Duodenal mucosa (tissue), 2 donors: ENCODE measurements around the gene ATL2.
"Not testable (repeated sequence)": the region's sequence is repeated elsewhere in the genome, so short reads cannot be mapped to it uniquely, and the experiment has no call there.

Experiments used
- H3K27ac ChIP-seq: one replicate; pipeline ENCODE4 v1.7.0; 2013; ENCODE audit warnings: low read depth, low read length
- H3K27me3 ChIP-seq, 2 donors: one replicate each; pipeline ENCODE4 v1.7.0; 2013; ENCODE audit warnings: low read length in 2 of 2, control low read depth in 1 of 2; ENCODE audit not compliant: insufficient read depth in 2 of 2, control insufficient read depth in 1 of 2
- H3K36me3 ChIP-seq, 2 donors: one replicate each; pipeline ENCODE4 v1.7.0; 2013; ENCODE audit warnings: low read length in 2 of 2, control low read depth in 1 of 2; ENCODE audit not compliant: insufficient read depth in 2 of 2, control insufficient read depth in 1 of 2
- H3K4me1 ChIP-seq, 2 donors: one replicate each; pipeline ENCODE4 v1.7.0; 2013; ENCODE audit warnings: low read length in 2 of 2, control low read depth in 1 of 2; ENCODE audit not compliant: insufficient read depth in 2 of 2, control insufficient read depth in 1 of 2
- H3K4me3 ChIP-seq, 2 donors: one replicate each; pipeline ENCODE4 v1.7.0; 2013; ENCODE audit warnings: low read length in 2 of 2, low read depth in 1 of 2
- H3K9ac ChIP-seq, 2 donors: one replicate each; pipeline ENCODE4 v1.7.0; 2013; ENCODE audit warnings: low read length in 2 of 2, low read depth in 1 of 2
- H3K9me3 ChIP-seq, 2 donors: one replicate each; pipeline ENCODE4 v1.7.0; 2013; ENCODE audit warnings: low read length in 2 of 2, control low read depth in 1 of 2; ENCODE audit not compliant: control insufficient read depth in 1 of 2

The ATL2 gene

GRCh38 chr2:38343212-38343611 is 33.9 kb downstream of the ATL2 start:
- Histone ChIP-seq H3K4me1 (no peaks in the 10 kb centered on the region), H3K36me3 (peaks cover 11 to 33% of the 10 kb centered on the region in 2 donors), H3K27ac (no peak overlapping the region)

GRCh38 chr2:38336621-38337020 is 40.5 kb downstream of the ATL2 start:
- Histone ChIP-seq H3K36me3 (peaks cover 7 to 23% of the 10 kb centered on the region in 2 donors), H3K4me1 (no peaks in the 10 kb centered on the region), H3K9ac (no peak overlapping the region), H3K9me3 (no peaks in the 10 kb centered on the region), H3K4me3 (no peak overlapping the region), H3K27ac (no peak overlapping the region), H3K27me3 (no peaks in the 10 kb centered on the region)

More at GRCh38 chr2:38343212-38343611, 33.9 kb downstream of the ATL2 start:
- Histone ChIP-seq H3K9me3 (no peaks in the 10 kb centered on the region), H3K9ac (no peak overlapping the region), H3K4me3 (no peak overlapping the region), H3K27me3 (no peaks in the 10 kb centered on the region)

GRCh38 chr2:38330754-38331153 is 46.3 kb downstream of the ATL2 start:
- peaks cover 0 to 3% of the 10 kb centered on the region in 2 donors for H3K4me1 ChIP-seq
- no peak overlapping the region for H3K9ac ChIP-seq
- H3K36me3 ChIP-seq, result peaks cover 0 to 3% of the 10 kb centered on the region in 2 donors
- no peak overlapping the region for H3K4me3 ChIP-seq
- H3K27me3 ChIP-seq, result no peaks in the 10 kb centered on the region
- peaks cover 0 to 4% of the 10 kb centered on the region in 2 donors for H3K9me3 ChIP-seq
- H3K27ac ChIP-seq, result no peak overlapping the region

- no peak overlapping the region for H3K27ac ChIP-seq
- peaks cover 3 to 5% of the 10 kb centered on the region in 2 donors for H3K4me1 ChIP-seq
- no peak overlapping the region for H3K4me3 ChIP-seq
- H3K9me3 ChIP-seq, result peaks cover 0 to 4% of the 10 kb centered on the region in 2 donors
- no peaks in the 10 kb centered on the region for H3K27me3 ChIP-seq
- H3K9ac ChIP-seq, result no peak overlapping the region
- H3K36me3 ChIP-seq, result peaks cover 0 to 3% of the 10 kb centered on the region in 2 donors
These were observed 49.5 kb downstream of the ATL2 start for GRCh38 chr2:38327580-38327979.

GRCh38 chr2:38323623-38324022 is 53.5 kb downstream of the ATL2 start:
- Histone ChIP-seq H3K9me3 (no peaks in the 10 kb centered on the region), H3K4me3 (no peak overlapping the region), H3K9ac (no peak overlapping the region), H3K4me1 (peaks cover 3 to 5% of the 10 kb centered on the region in 2 donors), H3K36me3 (peaks cover 0 to 4% of the 10 kb centered on the region in 2 donors), H3K27ac (no peak overlapping the region), H3K27me3 (no peaks in the 10 kb centered on the region)

GRCh38 chr2:38322224-38322914 is 54.7 kb downstream of the ATL2 start:
- H3K4me1 ChIP-seq, result peaks cover 3 to 5% of the 10 kb centered on the region in 2 donors
- H3K4me3 ChIP-seq, result no peak overlapping the region
- no peak overlapping the region for H3K27ac ChIP-seq
- no peaks in the 10 kb centered on the region for H3K27me3 ChIP-seq
- no peaks in the 10 kb centered on the region for H3K9me3 ChIP-seq
- H3K36me3 ChIP-seq, result peaks cover 0 to 7% of the 10 kb centered on the region in 2 donors
- H3K9ac ChIP-seq, result no peak overlapping the region

GRCh38 chr2:38319240-38319639 is 57.8 kb downstream of the ATL2 start:
- not testable (repeated sequence) for H3K27ac ChIP-seq

GRCh38 chr2:38317725-38318124 is 59.3 kb downstream of the ATL2 start:
- Histone ChIP-seq H3K9me3 (no peaks in the 10 kb centered on the region), H3K27me3 (no peaks in the 10 kb centered on the region), H3K36me3 (peaks cover 3 to 24% of the 10 kb centered on the region in 2 donors), H3K27ac (no peak overlapping the region), H3K4me1 (peaks cover 3 to 6% of the 10 kb centered on the region in 2 donors), H3K9ac (no peak overlapping the region), H3K4me3 (no peak overlapping the region)

More at GRCh38 chr2:38319240-38319639, 57.8 kb downstream of the ATL2 start:
- not testable (repeated sequence) for H3K9me3 ChIP-seq, H3K9ac ChIP-seq, H3K4me3 ChIP-seq, H3K27me3 ChIP-seq, H3K4me1 ChIP-seq
- peaks cover 0 to 15% of the 10 kb centered on the region in 2 donors for H3K36me3 ChIP-seq

GRCh38 chr2:38315707-38316333 is 61.3 kb downstream of the ATL2 start:
- H3K36me3 ChIP-seq, result peaks cover 3 to 35% of the 10 kb centered on the region in 2 donors
- H3K4me1 ChIP-seq, result peaks cover 3 to 6% of the 10 kb centered on the region in 2 donors
- no peak overlapping the region for H3K9ac ChIP-seq
- H3K4me3 ChIP-seq, result no peak overlapping the region
- no peaks in the 10 kb centered on the region for H3K27me3 ChIP-seq
- no peak overlapping the region for H3K27ac ChIP-seq
- no peaks in the 10 kb centered on the region for H3K9me3 ChIP-seq

- H3K4me3 ChIP-seq, result no peak overlapping the region
- peaks cover 4 to 37% of the 10 kb centered on the region in 2 donors for H3K36me3 ChIP-seq
- H3K4me1 ChIP-seq, result peaks cover 1 to 3% of the 10 kb centered on the region in 2 donors
- no peak overlapping the region for H3K9ac ChIP-seq
- no peak overlapping the region for H3K27ac ChIP-seq
- no peaks in the 10 kb centered on the region for H3K27me3 ChIP-seq
- no peaks in the 10 kb centered on the region for H3K9me3 ChIP-seq
These were observed 68.3 kb downstream of the ATL2 start for GRCh38 chr2:38308821-38309220.
